Measurements from ENCODE around the gene POLDIP3.

- TF ChIP-seq CTCF (IDR thresholded peaks at IDR 0.05) (no peak), POLR2A (IDR thresholded peaks at IDR 0.05) (no peak)
Measured at GRCh38 chr22:42620084-42620483, 5.4 kb upstream of the POLDIP3 start.
